ENCODE measurements around the gene IKBKE.

The IKBKE gene

DNA sequence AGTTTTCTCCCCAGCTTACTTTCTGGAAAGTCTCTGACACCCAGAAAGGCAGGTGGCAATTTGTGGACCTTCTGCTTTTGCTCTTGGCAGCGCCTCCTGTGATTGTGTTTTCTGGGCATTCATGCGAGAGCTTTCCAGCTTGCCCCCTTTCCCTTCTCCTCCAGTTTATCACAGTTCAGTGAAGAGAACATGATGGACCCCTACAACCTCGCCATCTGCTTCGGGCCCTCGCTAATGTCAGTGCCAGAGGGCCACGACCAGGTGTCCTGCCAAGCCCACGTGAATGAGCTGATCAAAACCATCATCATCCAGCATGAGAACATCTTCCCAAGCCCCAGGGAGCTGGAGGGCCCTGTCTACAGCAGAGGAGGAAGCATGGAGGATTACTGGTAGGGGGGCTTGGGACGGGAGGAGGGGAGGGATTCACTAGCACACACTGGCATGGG lies 24.3 kb upstream of the IKBKE start:
- TF ChIP-seq, protein P1, sequence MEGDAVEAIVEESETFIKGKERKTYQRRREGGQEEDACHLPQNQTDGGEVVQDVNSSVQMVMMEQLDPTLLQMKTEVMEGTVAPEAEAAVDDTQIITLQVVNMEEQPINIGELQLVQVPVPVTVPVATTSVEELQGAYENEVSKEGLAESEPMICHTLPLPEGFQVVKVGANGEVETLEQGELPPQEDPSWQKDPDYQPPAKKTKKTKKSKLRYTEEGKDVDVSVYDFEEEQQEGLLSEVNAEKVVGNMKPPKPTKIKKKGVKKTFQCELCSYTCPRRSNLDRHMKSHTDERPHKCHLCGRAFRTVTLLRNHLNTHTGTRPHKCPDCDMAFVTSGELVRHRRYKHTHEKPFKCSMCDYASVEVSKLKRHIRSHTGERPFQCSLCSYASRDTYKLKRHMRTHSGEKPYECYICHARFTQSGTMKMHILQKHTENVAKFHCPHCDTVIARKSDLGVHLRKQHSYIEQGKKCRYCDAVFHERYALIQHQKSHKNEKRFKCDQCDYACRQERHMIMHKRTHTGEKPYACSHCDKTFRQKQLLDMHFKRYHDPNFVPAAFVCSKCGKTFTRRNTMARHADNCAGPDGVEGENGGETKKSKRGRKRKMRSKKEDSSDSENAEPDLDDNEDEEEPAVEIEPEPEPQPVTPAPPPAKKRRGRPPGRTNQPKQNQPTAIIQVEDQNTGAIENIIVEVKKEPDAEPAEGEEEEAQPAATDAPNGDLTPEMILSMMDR (IDR thresholded peaks at IDR 0.05; ENCODE audit: borderline replicate concordance, control extremely low read depth, extremely low read depth, insufficient read depth, missing control alignments): no peak
- in situ Hi-C loops (cut with MboI; ENCODE audit: low sequenced_read_pairs, unreplicated experiment): no loop called here
- no peak for DNase-seq (ENCODE audit: low spot score)

DNA sequence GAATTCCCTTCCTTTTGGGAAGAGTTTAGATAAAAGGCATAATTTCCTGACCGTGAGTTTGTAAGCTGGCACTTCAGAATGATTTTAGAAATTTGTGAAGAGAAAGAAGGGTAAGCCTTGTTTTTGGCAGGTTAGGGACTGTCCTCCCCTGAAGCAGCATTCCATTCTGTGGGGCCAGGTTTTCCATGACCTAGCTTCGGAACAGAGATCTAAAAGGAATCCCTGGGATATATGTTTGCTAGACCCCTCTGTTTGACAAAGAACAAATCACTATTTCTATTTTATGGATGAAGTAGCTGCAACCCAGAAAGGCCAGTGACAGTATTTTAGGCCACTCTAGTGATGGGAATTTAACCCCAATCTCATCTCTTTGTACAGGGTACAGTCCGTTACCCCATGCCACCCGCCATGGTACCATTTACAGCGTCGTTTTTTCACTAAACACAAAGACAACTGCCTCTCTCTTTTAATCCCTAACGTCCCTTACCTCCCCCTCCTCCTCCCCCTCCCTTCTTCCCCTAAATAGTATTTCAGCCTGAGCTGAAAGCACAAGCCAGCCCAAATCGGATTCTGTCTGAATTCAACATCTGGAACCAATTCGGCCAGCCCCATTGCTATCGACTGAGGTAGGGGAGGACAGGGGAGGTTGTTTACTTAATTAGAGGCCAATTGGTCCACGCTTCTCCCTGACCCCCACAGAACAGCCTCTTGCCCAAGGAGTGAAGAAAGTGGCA lies 23.4 kb upstream of the IKBKE start:
- in situ Hi-C loops (cut with MboI; ENCODE audit: low sequenced_read_pairs, unreplicated experiment): no loop called here
- DNase-seq (ENCODE audit: low spot score): no peak
- TF ChIP-seq, protein P1 (IDR thresholded peaks at IDR 0.05; ENCODE audit: borderline replicate concordance, control extremely low read depth, extremely low read depth, insufficient read depth, missing control alignments): no peak

DNA sequence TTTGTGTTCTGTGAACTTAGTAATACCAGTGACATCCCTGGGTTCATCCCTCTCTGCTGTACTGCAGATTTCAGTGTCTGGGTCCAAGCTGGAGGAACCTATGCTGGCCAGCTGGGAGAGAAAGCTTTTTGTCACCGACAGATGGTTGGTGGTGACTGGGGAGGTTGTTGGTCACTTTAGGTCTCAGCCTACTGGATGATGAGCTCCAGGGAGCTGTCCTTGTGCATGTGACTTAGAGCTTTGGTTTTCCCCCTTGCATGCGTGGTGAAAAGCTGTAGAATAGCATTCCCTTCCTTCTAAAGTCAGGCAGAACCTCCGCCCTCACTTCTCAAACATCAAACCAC lies 22.9 kb upstream of the IKBKE start:
- in situ Hi-C loops (cut with MboI; ENCODE audit: low sequenced_read_pairs, unreplicated experiment): no loop called here
- TF ChIP-seq, protein P1 (IDR thresholded peaks at IDR 0.05; ENCODE audit: borderline replicate concordance, control extremely low read depth, extremely low read depth, insufficient read depth, missing control alignments): no peak
- DNase-seq (ENCODE audit: low spot score): no peak

DNA sequence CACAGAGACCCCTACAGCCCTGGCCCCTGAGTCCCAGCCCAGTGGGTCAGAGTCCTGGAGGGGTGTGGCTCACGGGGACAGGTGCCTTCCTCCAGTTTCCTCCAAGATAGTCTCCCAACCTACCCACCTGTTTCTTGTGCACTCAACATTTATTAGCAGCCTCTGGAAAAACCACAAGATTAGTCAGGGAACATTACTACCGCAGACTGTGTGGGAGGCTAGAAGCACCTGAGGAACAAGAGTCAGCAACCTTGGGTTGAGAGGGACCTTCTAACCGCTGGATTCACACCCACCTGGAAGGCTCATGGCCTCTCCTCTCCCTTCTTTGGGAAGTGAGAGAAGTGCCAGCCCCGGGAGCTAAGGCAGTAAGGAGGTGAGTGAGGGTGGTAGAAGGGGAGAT lies 22.5 kb upstream of the IKBKE start:
- TF ChIP-seq, protein P1 (IDR thresholded peaks at IDR 0.05; ENCODE audit: borderline replicate concordance, control extremely low read depth, extremely low read depth, insufficient read depth, missing control alignments): no peak

DNA sequence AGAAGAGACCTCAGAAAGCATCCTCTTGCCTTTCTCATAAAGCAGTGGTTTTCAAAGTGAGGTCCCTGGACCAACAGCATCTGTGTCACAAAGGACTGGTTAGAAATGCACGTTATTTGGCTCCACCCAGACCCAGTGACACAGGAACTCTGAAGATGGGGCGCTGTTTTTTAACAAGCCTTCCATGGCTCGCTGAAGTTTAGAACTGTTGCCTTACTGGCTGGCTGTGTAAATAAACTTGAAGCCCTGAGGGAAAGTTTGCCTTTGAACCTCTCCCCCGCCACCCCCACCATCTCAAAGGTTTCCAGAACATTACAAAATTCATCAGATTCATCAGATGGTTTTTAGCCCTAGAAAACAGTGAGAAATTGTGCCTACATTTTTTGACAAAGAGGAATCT lies 21.8 kb upstream of the IKBKE start:
- DNase-seq (ENCODE audit: low spot score): peak; percentile 4
- in situ Hi-C loops (cut with MboI; ENCODE audit: low sequenced_read_pairs, unreplicated experiment): no loop called here
- TF ChIP-seq, protein P1 (IDR thresholded peaks at IDR 0.05; ENCODE audit: borderline replicate concordance, control extremely low read depth, extremely low read depth, insufficient read depth, missing control alignments): no peak

More for the DNA sequence above, 22.5 kb upstream of the IKBKE start:
- in situ Hi-C loops (cut with MboI; ENCODE audit: low sequenced_read_pairs, unreplicated experiment): no loop called here
- DNase-seq (ENCODE audit: low spot score): peak; percentile 4

DNA sequence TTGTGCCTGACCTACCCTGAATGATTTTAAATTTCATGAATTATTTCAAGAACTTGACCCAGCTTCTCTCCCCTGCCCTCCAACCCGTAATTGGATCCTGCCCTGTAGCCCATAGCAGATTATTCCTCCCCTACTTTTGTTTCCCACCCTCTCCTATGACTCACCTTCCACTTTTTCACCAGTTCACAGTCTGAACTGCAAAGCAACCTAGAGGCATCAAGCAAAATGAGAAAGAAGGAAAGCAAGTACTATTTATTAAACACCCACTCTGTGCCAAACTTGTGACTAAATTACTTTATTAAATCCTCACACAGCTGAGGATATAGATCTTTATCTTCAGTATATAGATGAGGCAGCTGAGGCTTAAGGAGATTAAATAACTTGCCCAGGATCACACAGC lies 20.7 kb upstream of the IKBKE start:
- in situ Hi-C loops (cut with MboI; ENCODE audit: low sequenced_read_pairs, unreplicated experiment): no loop called here
- DNase-seq (ENCODE audit: low spot score): no peak
- TF ChIP-seq, protein P1 (IDR thresholded peaks at IDR 0.05; ENCODE audit: borderline replicate concordance, control extremely low read depth, extremely low read depth, insufficient read depth, missing control alignments): no peak

All from GM13976 (cell line).